Keratinocyte (primary cell): ENCODE data around the gene GPBP1. TPM values are rescaled to one million over a fixed set of nuclear protein-coding genes. Genes with fewer than 3 reads are reported as not detected.

Source experiments
- DNase-seq: peaks from one replicate; pipeline ENCODE4 v3.0.0-alpha.2; 2011; ENCODE audit warnings: low read depth, missing footprints, low spot score
- FAIRE-seq: peaks from 2 replicates; lab custom pipeline; 2011; peaks lifted over from hg19 to GRCh38; lab: Jason Lieb, UNC
- H2AFZ ChIP-seq: 2 replicates; pipeline ENCODE4 v1.6.0; 2012; ENCODE audit warnings: low read length, control low read depth, inconsistent platforms; ENCODE audit not compliant: control insufficient read depth
- H3K27ac ChIP-seq: 2 replicates; pipeline ENCODE4 v1.5.1; 2011; ENCODE audit warnings: low read length; ENCODE audit not compliant: control insufficient read depth, insufficient read depth
- H3K27me3 ChIP-seq: 3 replicates; pipeline ENCODE4 v1.6.0; 2011; ENCODE audit warnings: low read length; ENCODE audit not compliant: control insufficient read depth, insufficient read depth; ENCODE audit errors: extremely low read depth
- H3K36me3 ChIP-seq, 2 experiments: 2 replicates in 1 of 2; 3 replicates in 1 of 2; pipeline ENCODE4 v1.5.1; 2011; ENCODE audit warnings: low read length in 2 of 2, mild to moderate bottlenecking in 1 of 2; ENCODE audit not compliant: control insufficient read depth in 2 of 2, insufficient read depth in 2 of 2; ENCODE audit errors: extremely low read depth in 1 of 2
- H3K4me1 ChIP-seq: 3 replicates; pipeline ENCODE4 v1.5.1; 2011; ENCODE audit warnings: low read length; ENCODE audit not compliant: control insufficient read depth, insufficient read depth; ENCODE audit errors: extremely low read depth
- H3K4me2 ChIP-seq: 3 replicates; pipeline ENCODE4 v1.6.0; 2011; ENCODE audit warnings: low read depth, low read length; ENCODE audit not compliant: control insufficient read depth, insufficient read depth; ENCODE audit errors: extremely low read depth
- H3K4me3 ChIP-seq, 3 experiments: fragments of 200-600 bp in 1 of 3; sonication (generic) in 1 of 3; 2 replicates in 2 of 3; 3 replicates in 1 of 3; pipeline ENCODE4 v1.5.1; 2011 to 2016; ENCODE audit warnings: low read length in 3 of 3, mild to moderate bottlenecking in 3 of 3, control low read depth in 2 of 3, inconsistent platforms in 1 of 3, low read depth in 1 of 3, mixed read lengths in 1 of 3, mixed run types in 1 of 3, moderate library complexity in 1 of 3; ENCODE audit not compliant: control insufficient read depth in 2 of 3, insufficient read depth in 2 of 3; ENCODE audit errors: extremely low read depth in 1 of 3
- H3K79me2 ChIP-seq: 2 replicates; pipeline ENCODE4 v1.6.0; 2012; ENCODE audit warnings: low read length; ENCODE audit not compliant: control insufficient read depth, insufficient read depth
- H3K9ac ChIP-seq: 3 replicates; pipeline ENCODE4 v1.6.0; 2011; ENCODE audit warnings: low read length; ENCODE audit not compliant: control insufficient read depth, insufficient read depth; ENCODE audit errors: extremely low read depth
- H3K9me1 ChIP-seq: 3 replicates; pipeline ENCODE4 v1.6.0; 2011; ENCODE audit warnings: low read length; ENCODE audit not compliant: control insufficient read depth, insufficient read depth; ENCODE audit errors: extremely low read depth
- H3K9me3 ChIP-seq: 2 replicates; pipeline ENCODE4 v1.5.1; 2012; ENCODE audit warnings: low read depth, low read length; ENCODE audit not compliant: control insufficient read depth
- H4K20me1 ChIP-seq: 3 replicates; pipeline ENCODE4 v1.6.0; 2011; ENCODE audit warnings: low read length; ENCODE audit not compliant: control insufficient read depth, insufficient read depth; ENCODE audit errors: extremely low read depth
- CTCF ChIP-seq, 3 experiments: IDR thresholded peaks in 1 of 3; conservative IDR thresholded peaks in 1 of 3; optimal IDR thresholded peaks in 1 of 3; 2 replicates in 2 of 3; 3 replicates in 1 of 3; pipeline versions ENCODE3 to v1.5.1; 2011; ENCODE audit warnings: low read length in 3 of 3, mild to moderate bottlenecking in 3 of 3, moderate library complexity in 2 of 3, control low read depth in 1 of 3, inconsistent platforms in 1 of 3; ENCODE audit not compliant: insufficient read depth in 2 of 3; ENCODE audit errors: extremely low read depth in 1 of 3
- EZH2 ChIP-seq: IDR thresholded peaks from one replicate; pipeline ENCODE4 v1.6.1; 2012; ENCODE audit warnings: inconsistent platforms, mild to moderate bottlenecking, low read length, moderate library complexity
- dilution Hi-C: fragments of 300-500 bp; cut with MboI; formaldehyde crosslinking; loops from one replicate; pipeline ENCODE4 v1.7.0; 2020; ENCODE audit warnings: low sequenced_read_pairs; ENCODE audit not compliant: extremely low pct_ligation_motif_present
- polyA minus RNA-seq, 3 experiments: library from RNA; depleted of rRNA, polyadenylated mRNA; stranded (reverse); fragments of >200 nt; gene quantifications; 1 replicate in 1 of 3; 2 replicates in 1 of 3; 3 replicates in 1 of 3; pipeline ENCODE4 v1.2.3, GENCODE V29; 2011
- polyA plus RNA-seq, 5 experiments: library from polyadenylated mRNA; depleted of rRNA in 3 of 5; stranded (reverse) in 3 of 5; stranded (forward) in 1 of 5; unstranded in 1 of 5; fragments of >200 nt; gene quantifications; 1 replicate in 1 of 5; 2 replicates in 3 of 5; 3 replicates in 1 of 5; pipeline versions ENCODE4 v1.2.1 to v1.2.3, GENCODE V29; 2011 to 2012; ENCODE audit warnings: missing spikeins in 2 of 5, low read depth in 1 of 5, low replicate concordance in 1 of 5

Gene GPBP1
- polyA plus RNA-seq (23.4 to 44.1 TPM (median 25.1 TPM) in 3 replicates), polyA minus RNA-seq (3.2 to 26.6 TPM (median 10.3 TPM) in 3 replicates)
- 91.0 TPM for polyA plus RNA-seq (2011; ENCODE audit: low read depth)
- polyA plus RNA-seq (2011; cell fraction: cytosol; rRNA removed), result 16.8 and 30.4 TPM in 2 replicates
- polyA plus RNA-seq (2011; cell fraction: nucleus; rRNA removed), result 36.2 and 50.2 TPM in 2 replicates
- polyA plus RNA-seq (2012; ENCODE audit: low replicate concordance), result 26.1 and 46.3 TPM in 2 replicates
- 12.5 TPM for polyA minus RNA-seq (2011; cell fraction: cytosol; rRNA and poly(A)+ RNA removed)
- polyA minus RNA-seq (2011; cell fraction: nucleus; rRNA and poly(A)+ RNA removed), result 19.0 and 39.9 TPM in 2 replicates

- H3K36me3 ChIP-seq, result peaks cover 0 to 4% of the 10 kb centered on the region in 2 experiments
- peak; percentile 95 for DNase-seq
- H3K4me2 ChIP-seq, result peak within 1 kb of the TSS; percentile 99
- H3K9me1 ChIP-seq, result no peaks in the 10 kb centered on the region
- peak within 1 kb of the TSS; percentile 69 to 83 (median 79) for H3K4me3 ChIP-seq
- H3K4me1 ChIP-seq, result peaks cover 16% of the 10 kb centered on the region
- dilution Hi-C loops, result no loop called here
- peaks cover 46% of the 10 kb centered on the region for H3K79me2 ChIP-seq
- H3K9ac ChIP-seq, result peak within 1 kb of the TSS; percentile 100
- H3K9me3 ChIP-seq, result no peaks in the 10 kb centered on the region
- no peaks in the 10 kb centered on the region for H3K27me3 ChIP-seq
- TF ChIP-seq EZH2 (no peak), CTCF (optimal IDR thresholded peaks at IDR 0.05 in 1 of 3, IDR thresholded peaks at IDR 0.05 in 1 of 3, conservative IDR thresholded peaks at IDR 0.05 in 1 of 3; ENCODE audit: extremely low read depth in 1 of 3, insufficient read depth in 2 of 3, low read length in 3 of 3) (peak in 1 of 3 experiments; percentile 29)
- peak within 1 kb of the TSS; percentile 92 for H3K27ac ChIP-seq
- peaks cover 13% of the 10 kb centered on the region for H4K20me1 ChIP-seq
- peak within 1 kb of the TSS; percentile 78 for H2AFZ ChIP-seq
- peak; percentile 83 for FAIRE-seq
Observed at GRCh38 chr5:57173319-57174127, at the start of gene GPBP1. Gene GPBP1, plus strand, starts transcription at chr5:57174059. Its CDS starts 40,072 bp downstream, at chr5:57214131.

- dilution Hi-C loops, result no loop called here
- FAIRE-seq, result no peak
- no peaks in the 10 kb centered on the region for H4K20me1 ChIP-seq
- no peaks in the 10 kb centered on the region for H3K36me3 ChIP-seq
- no peak overlapping the region for H3K9ac ChIP-seq
- no peaks in the 10 kb centered on the region for H3K9me1 ChIP-seq
- no peak for TF ChIP-seq EZH2
- no peak for TF ChIP-seq CTCF (optimal IDR thresholded peaks at IDR 0.05 in 1 of 3, IDR thresholded peaks at IDR 0.05 in 1 of 3, conservative IDR thresholded peaks at IDR 0.05 in 1 of 3; ENCODE audit: extremely low read depth in 1 of 3, insufficient read depth in 2 of 3, low read length in 3 of 3)
- H3K79me2 ChIP-seq, result no peaks in the 10 kb centered on the region
- H3K27me3 ChIP-seq, result no peaks in the 10 kb centered on the region
- H2AFZ ChIP-seq, result no peak overlapping the region
- DNase-seq, result no peak
- no peak overlapping the region for H3K27ac ChIP-seq
- no peak overlapping the region for H3K4me3 ChIP-seq
- H3K4me2 ChIP-seq, result no peak overlapping the region
- H3K4me1 ChIP-seq, result no peaks in the 10 kb centered on the region
- no peaks in the 10 kb centered on the region for H3K9me3 ChIP-seq
Observed at GRCh38 chr5:57128325-57128724, 45.5 kb upstream of the GPBP1 start.
